HEK293 (cell line): ENCODE measurements around the gene CSRP1.

ENCODE experiments used
- CTCF ChIA-PET: fragments of 350-600 bp; formaldehyde crosslinking; extraction: SDS; loops from one replicate; lab custom pipeline; 2021; ENCODE audit warnings: antibody characterized with exemption; lab: Yijun Ruan, JAX
- POLR2A ChIA-PET: fragments of 300-600 bp; formaldehyde crosslinking; extraction: SDS; loops from one replicate; lab custom pipeline; 2020; ENCODE audit warnings: antibody characterized with exemption, inconsistent platforms; lab: Yijun Ruan, JAX
- H3K27ac ChIP-seq: fragments of 200-500 bp; sonication (Bioruptor generic); 2 replicates; pipeline ENCODE4 v1.5.1; 2014; ENCODE audit warnings: low read depth, low read length, control low read depth, inconsistent platforms; ENCODE audit errors: extremely low read depth
- H3K36me3 ChIP-seq, 2 experiments: fragments of 200-500 bp in 1 of 2; sonication (Bioruptor generic) in 1 of 2; 1 replicate in 1 of 2; 2 replicates in 1 of 2; pipeline ENCODE4 v1.5.1; 2014 to 2017; ENCODE audit warnings: inconsistent platforms in 2 of 2, low read length in 2 of 2; ENCODE audit not compliant: control insufficient read depth in 2 of 2, insufficient read depth in 1 of 2
- H3K4me1 ChIP-seq: fragments of 200-500 bp; sonication (Bioruptor generic); 2 replicates; pipeline ENCODE4 v1.5.1; 2014; ENCODE audit warnings: mild to moderate bottlenecking, low read length, inconsistent platforms; ENCODE audit not compliant: control insufficient read depth, insufficient read depth
- H3K4me3 ChIP-seq: 2 replicates; pipeline ENCODE4 v1.5.1; 2011; ENCODE audit warnings: low read depth, mild to moderate bottlenecking, control low read depth, low read length, moderate library complexity
- H3K9me3 ChIP-seq: fragments of 200-500 bp; sonication (Bioruptor generic); 2 replicates; pipeline ENCODE4 v1.5.1; 2014; ENCODE audit warnings: low read depth, low read length, inconsistent platforms; ENCODE audit not compliant: control insufficient read depth, insufficient read depth
- AEBP2 ChIP-seq: fragments of 450-650 bp; formaldehyde crosslinking; IDR thresholded peaks from 2 replicates; pipeline ENCODE4 v1.5.1; 2016; ENCODE audit warnings: missing biosample characterization, missing genetic modification characterization, borderline replicate concordance
- BCL11A ChIP-seq: fragments of 450-650 bp; formaldehyde crosslinking; IDR thresholded peaks from 2 replicates; pipeline ENCODE4 v1.5.1; 2016; ENCODE audit warnings: low read depth, missing biosample characterization, missing genetic modification characterization
- KLF10 ChIP-seq: fragments of 450-650 bp; IDR thresholded peaks from 2 replicates; pipeline ENCODE4 v1.5.1; 2018; ENCODE audit warnings: missing biosample characterization, mild to moderate bottlenecking, missing genetic modification characterization
- ZBTB20 ChIP-seq: fragments of 450-650 bp; formaldehyde crosslinking; IDR thresholded peaks from 2 replicates; pipeline ENCODE4 v1.5.1; 2016; ENCODE audit warnings: missing biosample characterization, missing genetic modification characterization
- ZFP69B ChIP-seq: fragments of 450-650 bp; formaldehyde crosslinking; IDR thresholded peaks from 2 replicates; pipeline ENCODE4 v1.5.1; 2016; ENCODE audit warnings: missing biosample characterization, missing genetic modification characterization
- ZNF132 ChIP-seq: fragments of 450-650 bp; formaldehyde crosslinking; IDR thresholded peaks from 2 replicates; pipeline ENCODE4 v1.5.1; 2017; ENCODE audit warnings: missing biosample characterization, missing genetic modification characterization, borderline replicate concordance
- ZNF138 ChIP-seq: fragments of 450-650 bp; formaldehyde crosslinking; IDR thresholded peaks from 2 replicates; pipeline ENCODE4 v1.5.1; 2016; ENCODE audit warnings: missing biosample characterization, missing genetic modification characterization, borderline replicate concordance
- ZNF266 ChIP-seq: fragments of 450-650 bp; formaldehyde crosslinking; IDR thresholded peaks from 2 replicates; pipeline ENCODE4 v1.5.1; 2016; ENCODE audit warnings: missing biosample characterization, missing genetic modification characterization, low read depth
- ZNF324 ChIP-seq: fragments of 450-650 bp; formaldehyde crosslinking; IDR thresholded peaks from 2 replicates; pipeline ENCODE4 v1.5.1; 2016; ENCODE audit warnings: missing biosample characterization, missing genetic modification characterization
- ZNF391 ChIP-seq: fragments of 450-650 bp; formaldehyde crosslinking; IDR thresholded peaks from 2 replicates; pipeline ENCODE4 v1.5.1; 2016; ENCODE audit warnings: low read depth, missing biosample characterization, missing genetic modification characterization, borderline replicate concordance
- ZNF610 ChIP-seq: fragments of 450-650 bp; formaldehyde crosslinking; IDR thresholded peaks from 2 replicates; pipeline ENCODE4 v1.5.1; 2016; ENCODE audit warnings: missing biosample characterization, missing genetic modification characterization, borderline replicate concordance
- ZNF664 ChIP-seq: fragments of 450-650 bp; formaldehyde crosslinking; IDR thresholded peaks from 2 replicates; pipeline ENCODE4 v1.5.1; 2016; ENCODE audit warnings: missing biosample characterization, missing genetic modification characterization
- ZNF692 ChIP-seq: fragments of 450-650 bp; formaldehyde crosslinking; IDR thresholded peaks from 2 replicates; pipeline ENCODE4 v1.5.1; 2016; ENCODE audit warnings: missing biosample characterization, missing genetic modification characterization
- ZNF777 ChIP-seq: fragments of 450-650 bp; formaldehyde crosslinking; IDR thresholded peaks from 2 replicates; pipeline ENCODE4 v1.5.1; 2017; ENCODE audit warnings: missing biosample characterization, missing genetic modification characterization, borderline replicate concordance
- ZNF785 ChIP-seq: fragments of 450-650 bp; formaldehyde crosslinking; IDR thresholded peaks from 2 replicates; pipeline ENCODE4 v1.5.1; 2016; ENCODE audit warnings: missing biosample characterization, missing genetic modification characterization
- ZSCAN18 ChIP-seq: fragments of 450-650 bp; formaldehyde crosslinking; IDR thresholded peaks from 2 replicates; pipeline ENCODE4 v1.5.1; 2016; ENCODE audit warnings: missing biosample characterization, missing genetic modification characterization
- ZSCAN4 ChIP-seq: fragments of 450-650 bp; formaldehyde crosslinking; IDR thresholded peaks from 2 replicates; pipeline ENCODE4 v1.5.1; 2017; ENCODE audit warnings: missing biosample characterization, missing genetic modification characterization

Gene CSRP1

GRCh38 chr1:201455098-201455497 is 51.8 kb downstream of the CSRP1 start:
- TF ChIP-seq ZFP69B (tag by site-specific recombination) (no peak), ZSCAN18 (tag by site-specific recombination) (no peak)
- ChIA-PET POLR2A (interaction anchor here (3.7 kb wide), 1 partner anchor 13 kb away, joined by 17 read pairs; the partner anchor contains the start of gene PHLDA3), CTCF (interaction anchor here (1.2 to 3.3 kb wide), 3 partner anchors 12 to 26 kb away, joined by 4 to 27 read pairs (median 5); no protein-coding TSS in a partner anchor)
- peaks cover 10% of the 10 kb centered on the region; the same call in 1 of the 2 replicates for H3K4me1 ChIP-seq
- no peak overlapping the region for H3K4me3 ChIP-seq
- no peak overlapping the region for H3K27ac ChIP-seq
- no peaks in the 10 kb centered on the region for H3K9me3 ChIP-seq
- no peaks in the 10 kb centered on the region for H3K36me3 ChIP-seq

- H3K4me3 ChIP-seq, result no peak overlapping the region
- no peaks in the 10 kb centered on the region for H3K9me3 ChIP-seq
- POLR2A ChIA-PET, result interaction anchor here (3.7 kb wide), 1 partner anchor 13 kb away, joined by 17 read pairs; the partner anchor contains the start of gene PHLDA3
- TF ChIP-seq ZNF138 (no peak), ZSCAN18 (tag by site-specific recombination) (no peak), BCL11A (no peak), ZNF610 (tag by site-specific recombination) (no peak), ZSCAN4 (tag by site-specific recombination) (no peak), KLF10 (no peak), AEBP2 (tag by site-specific recombination) (no peak), ZNF777 (tag by site-specific recombination) (no peak), ZNF785 (tag by site-specific recombination) (no peak), ZNF664 (tag by site-specific recombination) (no peak), ZNF324 (no peak), ZBTB20 (tag by site-specific recombination) (no peak), ZNF692 (no peak), ZNF132 (tag by site-specific recombination) (no peak), ZNF391 (tag by site-specific recombination) (no peak), ZNF266 (tag by site-specific recombination) (no peak)
- no peak overlapping the region for H3K27ac ChIP-seq
- CTCF ChIA-PET, result interaction anchor here (1.2 to 3.3 kb wide), 2 partner anchors 19 to 27 kb away, joined by 4 to 27 read pairs; no protein-coding TSS in a partner anchor
- peaks cover 10% of the 10 kb centered on the region; the same call in 1 of the 2 replicates for H3K4me1 ChIP-seq
- H3K36me3 ChIP-seq, result no peaks in the 10 kb centered on the region
Observed at GRCh38 chr1:201454608-201455007, 52.3 kb downstream of the CSRP1 start.
